ENCODE data around the gene NRG3.

NRG3 gene

DNA sequence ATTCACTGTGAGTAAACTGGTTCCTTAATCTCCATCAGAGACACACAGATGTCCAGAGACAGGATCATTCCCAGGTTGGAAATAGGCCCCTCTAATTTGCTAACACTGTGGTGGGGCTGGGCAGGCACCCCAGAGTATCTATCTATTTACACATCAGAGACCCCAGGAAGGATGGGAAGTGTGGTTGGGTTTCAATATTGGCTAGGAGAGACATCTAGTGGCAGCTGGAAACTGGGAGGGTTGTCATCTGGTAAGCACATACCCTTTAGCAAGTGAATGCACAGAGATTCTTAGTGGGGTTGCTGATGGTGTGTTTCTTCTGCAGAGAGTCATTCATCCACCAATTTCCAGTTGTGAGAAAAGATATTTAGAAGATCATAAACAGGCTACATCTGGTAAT is 36.0 kb upstream of the NRG3 start:
- no peak overlapping the region for H3K4me3 ChIP-seq (ENCODE audit: low read depth, low read length, poor library complexity, severe bottlenecking)

DNA sequence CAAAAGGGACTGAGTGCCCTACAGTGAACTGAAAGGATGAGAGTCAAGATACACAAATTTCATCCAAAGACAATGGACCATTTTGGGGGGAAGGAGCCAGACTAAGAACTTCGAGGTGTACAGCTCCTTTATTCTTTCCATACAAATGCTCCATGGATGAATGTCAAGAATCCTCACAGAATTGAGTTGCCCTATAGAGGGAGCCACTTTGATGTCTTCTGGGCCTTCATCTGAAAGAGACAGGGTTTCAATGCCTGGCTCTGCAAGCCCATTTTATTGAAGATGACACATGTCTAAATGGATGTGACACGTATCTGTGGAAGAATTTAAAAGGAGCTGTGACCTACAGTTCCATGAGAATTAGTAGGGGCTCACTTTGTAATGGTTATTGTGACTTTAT is 32.0 kb upstream of the NRG3 start:
- TF ChIP-seq, protein P1, sequence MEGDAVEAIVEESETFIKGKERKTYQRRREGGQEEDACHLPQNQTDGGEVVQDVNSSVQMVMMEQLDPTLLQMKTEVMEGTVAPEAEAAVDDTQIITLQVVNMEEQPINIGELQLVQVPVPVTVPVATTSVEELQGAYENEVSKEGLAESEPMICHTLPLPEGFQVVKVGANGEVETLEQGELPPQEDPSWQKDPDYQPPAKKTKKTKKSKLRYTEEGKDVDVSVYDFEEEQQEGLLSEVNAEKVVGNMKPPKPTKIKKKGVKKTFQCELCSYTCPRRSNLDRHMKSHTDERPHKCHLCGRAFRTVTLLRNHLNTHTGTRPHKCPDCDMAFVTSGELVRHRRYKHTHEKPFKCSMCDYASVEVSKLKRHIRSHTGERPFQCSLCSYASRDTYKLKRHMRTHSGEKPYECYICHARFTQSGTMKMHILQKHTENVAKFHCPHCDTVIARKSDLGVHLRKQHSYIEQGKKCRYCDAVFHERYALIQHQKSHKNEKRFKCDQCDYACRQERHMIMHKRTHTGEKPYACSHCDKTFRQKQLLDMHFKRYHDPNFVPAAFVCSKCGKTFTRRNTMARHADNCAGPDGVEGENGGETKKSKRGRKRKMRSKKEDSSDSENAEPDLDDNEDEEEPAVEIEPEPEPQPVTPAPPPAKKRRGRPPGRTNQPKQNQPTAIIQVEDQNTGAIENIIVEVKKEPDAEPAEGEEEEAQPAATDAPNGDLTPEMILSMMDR (IDR thresholded peaks at IDR 0.05; ENCODE audit: low read length) = peak; percentile 38; the same call in 1 of the 2 replicates
- no peak for TF ChIP-seq EZH2 (IDR thresholded peaks at IDR 0.05; ENCODE audit: borderline replicate concordance, low read length)
- no peaks in the 10 kb centered on the region for H3K79me2 ChIP-seq (ENCODE audit: insufficient read depth, low read length)
- no peak overlapping the region for H3K27ac ChIP-seq (ENCODE audit: low read depth, low read length, poor library complexity, severe bottlenecking)
- no peak overlapping the region for H2AFZ ChIP-seq (ENCODE audit: low read length)
- H3K9me2 ChIP-seq (ENCODE audit: low read depth, low read length) = no peaks in the 10 kb centered on the region
- no peaks in the 10 kb centered on the region for H4K20me1 ChIP-seq (ENCODE audit: insufficient read depth, low read length)
- no peaks in the 10 kb centered on the region for H3K9me3 ChIP-seq (ENCODE audit: low read length)
- H3K4me1 ChIP-seq (ENCODE audit: insufficient read depth, low read length, severe bottlenecking) = no peaks in the 10 kb centered on the region
- H3K36me3 ChIP-seq (ENCODE audit: insufficient read depth, low read length) = no peaks in the 10 kb centered on the region
- H3K27me3 ChIP-seq (ENCODE audit: insufficient read depth, low read length) = no peaks in the 10 kb centered on the region
- H3F3A ChIP-seq (ENCODE audit: insufficient read depth, low read length) = no peaks in the 10 kb centered on the region
- H3K9ac ChIP-seq (ENCODE audit: low read length) = no peak overlapping the region
- H3K4me3 ChIP-seq (ENCODE audit: low read depth, low read length, poor library complexity, severe bottlenecking) = no peak overlapping the region
- no peak overlapping the region for H3K4me2 ChIP-seq (ENCODE audit: low read length)

More for the DNA sequence above, 36.0 kb upstream of the NRG3 start:
- no peak overlapping the region for H2AFZ ChIP-seq (ENCODE audit: low read length)
- TF ChIP-seq, protein P1 (IDR thresholded peaks at IDR 0.05; ENCODE audit: low read length) = peak; percentile 53
- no peak for TF ChIP-seq EZH2 (IDR thresholded peaks at IDR 0.05; ENCODE audit: borderline replicate concordance, low read length)
- no peaks in the 10 kb centered on the region for H3K9me2 ChIP-seq (ENCODE audit: low read depth, low read length)
- no peak overlapping the region for H3K27ac ChIP-seq (ENCODE audit: low read depth, low read length, poor library complexity, severe bottlenecking)
- no peaks in the 10 kb centered on the region for H3F3A ChIP-seq (ENCODE audit: insufficient read depth, low read length)
- H3K9ac ChIP-seq (ENCODE audit: low read length) = no peak overlapping the region
- H3K9me3 ChIP-seq (ENCODE audit: low read length) = no peaks in the 10 kb centered on the region
- H3K4me1 ChIP-seq (ENCODE audit: insufficient read depth, low read length, severe bottlenecking) = no peaks in the 10 kb centered on the region
- no peaks in the 10 kb centered on the region for H3K27me3 ChIP-seq (ENCODE audit: insufficient read depth, low read length)
- no peaks in the 10 kb centered on the region for H4K20me1 ChIP-seq (ENCODE audit: insufficient read depth, low read length)
- no peaks in the 10 kb centered on the region for H3K79me2 ChIP-seq (ENCODE audit: insufficient read depth, low read length)
- H3K4me2 ChIP-seq (ENCODE audit: low read length) = no peak overlapping the region
- H3K36me3 ChIP-seq (ENCODE audit: insufficient read depth, low read length) = no peaks in the 10 kb centered on the region

DNA sequence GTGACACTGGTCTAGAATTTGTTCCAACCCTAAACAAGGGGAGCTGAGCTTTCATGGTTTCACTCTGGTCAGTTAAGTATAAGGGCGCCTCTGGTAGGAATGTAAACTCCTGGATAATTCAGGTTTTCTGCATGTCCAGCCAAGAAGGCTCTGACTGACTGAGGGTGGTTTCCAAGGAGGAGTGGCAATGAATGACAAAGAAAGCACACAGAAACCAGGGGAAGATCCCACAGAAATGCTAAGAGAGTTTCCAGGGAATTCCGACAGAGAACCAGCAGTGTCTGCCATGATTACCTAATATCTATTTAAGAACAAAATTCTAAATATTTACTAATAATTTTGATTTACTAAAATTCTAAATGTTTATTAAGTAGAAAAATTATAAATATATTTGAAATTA is 27.3 kb upstream of the NRG3 start:
- TF ChIP-seq, protein P1 (IDR thresholded peaks at IDR 0.05; ENCODE audit: low read length) = no peak
- no peak for TF ChIP-seq EZH2 (IDR thresholded peaks at IDR 0.05; ENCODE audit: borderline replicate concordance, low read length)
- Histone ChIP-seq H3K9me2 (ENCODE audit: low read depth, low read length) (no peaks in the 10 kb centered on the region), H3K36me3 (ENCODE audit: insufficient read depth, low read length) (no peaks in the 10 kb centered on the region), H3K27ac (ENCODE audit: low read depth, low read length, poor library complexity, severe bottlenecking) (no peak overlapping the region), H2AFZ (ENCODE audit: low read length) (no peak overlapping the region), H3K27me3 (ENCODE audit: insufficient read depth, low read length) (no peaks in the 10 kb centered on the region), H4K20me1 (ENCODE audit: insufficient read depth, low read length) (no peaks in the 10 kb centered on the region), H3K79me2 (ENCODE audit: insufficient read depth, low read length) (no peaks in the 10 kb centered on the region), H3K9ac (ENCODE audit: low read length) (no peak overlapping the region), H3K4me1 (ENCODE audit: insufficient read depth, low read length, severe bottlenecking) (no peaks in the 10 kb centered on the region), H3K9me3 (ENCODE audit: low read length) (no peaks in the 10 kb centered on the region), H3K4me3 (ENCODE audit: low read depth, low read length, poor library complexity, severe bottlenecking) (no peak overlapping the region), H3F3A (ENCODE audit: insufficient read depth, low read length) (no peaks in the 10 kb centered on the region), H3K4me2 (ENCODE audit: low read length) (no peak overlapping the region)
